ENCODE results near the gene MAP4.
"Not testable (repeated sequence)": the region's sequence is repeated elsewhere in the genome, so short reads cannot be mapped to it uniquely, and the experiment has no call there.

MAP4 gene

DNA sequence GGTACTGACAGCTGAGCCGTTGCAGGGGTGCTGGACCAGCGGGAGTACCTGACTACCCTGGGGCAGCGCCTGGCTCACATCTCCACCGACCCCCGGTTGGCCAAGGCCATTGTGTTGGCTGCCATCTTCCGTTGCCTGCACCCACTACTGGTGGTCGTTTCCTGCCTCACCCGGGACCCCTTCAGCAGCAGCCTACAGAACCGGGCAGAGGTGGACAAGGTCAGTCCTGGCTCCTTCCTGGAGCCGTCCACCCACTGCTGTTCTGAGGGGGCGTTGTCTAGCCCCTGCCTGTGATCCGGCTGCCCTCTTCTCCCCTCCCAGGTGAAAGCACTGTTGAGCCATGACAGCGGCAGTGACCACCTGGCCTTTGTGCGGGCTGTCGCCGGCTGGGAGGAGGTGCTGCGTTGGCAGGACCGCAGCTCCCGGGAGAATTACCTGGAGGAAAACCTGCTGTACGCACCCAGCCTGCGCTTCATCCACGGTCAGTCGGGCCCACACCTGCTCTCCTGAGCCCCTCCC, 167.6 kb downstream of the MAP4 start:
- no peak overlapping the region for H3K27ac ChIP-seq (ENCODE audit: low read length)
- H3K27me3 ChIP-seq (ENCODE audit: low read depth, low read length): no peaks in the 10 kb centered on the region
- H3K36me3 ChIP-seq (ENCODE audit: control insufficient read depth in 1 of 2, insufficient read depth in 2 of 2, low read length in 2 of 2): peaks cover 54 to 85% of the 10 kb centered on the region in 2 donors
- no peaks in the 10 kb centered on the region for H3K4me1 ChIP-seq (ENCODE audit: control insufficient read depth in 1 of 2, insufficient read depth in 2 of 2, low read length in 2 of 2)
- no peaks in the 10 kb centered on the region for H3K9me3 ChIP-seq (ENCODE audit: control insufficient read depth in 1 of 2, low read length in 2 of 2)
- H3K4me3 ChIP-seq (ENCODE audit: low read depth in 1 of 2, low read length in 2 of 2): no peak overlapping the region

GRCh38 chr3:47847801-47848518, 168.3 kb downstream of the MAP4 start:
- Histone ChIP-seq H3K27ac (ENCODE audit: low read length) (no peak overlapping the region), H3K4me3 (ENCODE audit: low read depth in 1 of 2, low read length in 2 of 2) (no peak overlapping the region), H3K27me3 (ENCODE audit: low read depth, low read length) (no peaks in the 10 kb centered on the region), H3K4me1 (ENCODE audit: control insufficient read depth in 1 of 2, insufficient read depth in 2 of 2, low read length in 2 of 2) (no peaks in the 10 kb centered on the region), H3K9me3 (ENCODE audit: control insufficient read depth in 1 of 2, low read length in 2 of 2) (no peaks in the 10 kb centered on the region), H3K36me3 (ENCODE audit: control insufficient read depth in 1 of 2, insufficient read depth in 2 of 2, low read length in 2 of 2) (peaks cover 58 to 87% of the 10 kb centered on the region in 2 donors)

DNA sequence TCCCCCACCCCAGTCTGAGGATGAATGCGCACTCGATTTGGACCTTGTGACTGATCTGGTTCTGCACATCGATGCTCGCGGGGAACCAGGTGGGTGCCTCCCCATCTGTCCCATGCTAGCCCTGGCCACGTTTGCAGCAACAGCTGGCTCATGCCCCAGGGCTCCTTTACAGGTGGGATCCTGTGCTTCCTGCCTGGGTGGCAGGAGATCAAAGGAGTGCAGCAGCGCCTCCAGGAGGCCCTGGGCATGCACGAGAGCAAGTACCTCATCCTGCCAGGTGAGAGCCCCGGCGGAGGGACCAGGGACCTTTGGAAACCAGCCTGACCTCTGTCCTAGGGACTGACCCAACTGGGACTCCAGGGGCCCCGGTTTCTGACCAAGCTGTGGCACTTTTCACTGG, 169.0 kb downstream of the MAP4 start:
- Histone ChIP-seq H3K36me3 (ENCODE audit: control insufficient read depth in 1 of 2, insufficient read depth in 2 of 2, low read length in 2 of 2) (peaks cover 62 to 87% of the 10 kb centered on the region in 2 donors), H3K27ac (ENCODE audit: low read length) (no peak overlapping the region), H3K9me3 (ENCODE audit: control insufficient read depth in 1 of 2, low read length in 2 of 2) (no peaks in the 10 kb centered on the region), H3K4me1 (ENCODE audit: control insufficient read depth in 1 of 2, insufficient read depth in 2 of 2, low read length in 2 of 2) (no peaks in the 10 kb centered on the region), H3K4me3 (ENCODE audit: low read depth in 1 of 2, low read length in 2 of 2) (no peak overlapping the region), H3K27me3 (ENCODE audit: low read depth, low read length) (no peaks in the 10 kb centered on the region)

- peaks cover 65 to 87% of the 10 kb centered on the region in 2 donors for H3K36me3 ChIP-seq (ENCODE audit: control insufficient read depth in 1 of 2, insufficient read depth in 2 of 2, low read length in 2 of 2)
These were observed 169.4 kb downstream of the MAP4 start for GRCh38 chr3:47846880-47847248.

GRCh38 chr3:47846186-47846879, 169.9 kb downstream of the MAP4 start:
- Histone ChIP-seq H3K27me3 (ENCODE audit: low read depth, low read length) (no peaks in the 10 kb centered on the region), H3K4me3 (ENCODE audit: low read depth in 1 of 2, low read length in 2 of 2) (no peak overlapping the region), H3K27ac (ENCODE audit: low read length) (no peak overlapping the region), H3K9me3 (ENCODE audit: control insufficient read depth in 1 of 2, low read length in 2 of 2) (no peaks in the 10 kb centered on the region), H3K4me1 (ENCODE audit: control insufficient read depth in 1 of 2, insufficient read depth in 2 of 2, low read length in 2 of 2) (no peaks in the 10 kb centered on the region), H3K36me3 (ENCODE audit: control insufficient read depth in 1 of 2, insufficient read depth in 2 of 2, low read length in 2 of 2) (peaks cover 70 to 87% of the 10 kb centered on the region in 2 donors)

More at GRCh38 chr3:47846880-47847248, 169.4 kb downstream of the MAP4 start:
- no peaks in the 10 kb centered on the region for H3K27me3 ChIP-seq (ENCODE audit: low read depth, low read length)
- no peaks in the 10 kb centered on the region for H3K4me1 ChIP-seq (ENCODE audit: control insufficient read depth in 1 of 2, insufficient read depth in 2 of 2, low read length in 2 of 2)
- H3K4me3 ChIP-seq (ENCODE audit: low read depth in 1 of 2, low read length in 2 of 2): no peak overlapping the region
- no peak overlapping the region for H3K27ac ChIP-seq (ENCODE audit: low read length)
- no peaks in the 10 kb centered on the region for H3K9me3 ChIP-seq (ENCODE audit: control insufficient read depth in 1 of 2, low read length in 2 of 2)

DNA sequence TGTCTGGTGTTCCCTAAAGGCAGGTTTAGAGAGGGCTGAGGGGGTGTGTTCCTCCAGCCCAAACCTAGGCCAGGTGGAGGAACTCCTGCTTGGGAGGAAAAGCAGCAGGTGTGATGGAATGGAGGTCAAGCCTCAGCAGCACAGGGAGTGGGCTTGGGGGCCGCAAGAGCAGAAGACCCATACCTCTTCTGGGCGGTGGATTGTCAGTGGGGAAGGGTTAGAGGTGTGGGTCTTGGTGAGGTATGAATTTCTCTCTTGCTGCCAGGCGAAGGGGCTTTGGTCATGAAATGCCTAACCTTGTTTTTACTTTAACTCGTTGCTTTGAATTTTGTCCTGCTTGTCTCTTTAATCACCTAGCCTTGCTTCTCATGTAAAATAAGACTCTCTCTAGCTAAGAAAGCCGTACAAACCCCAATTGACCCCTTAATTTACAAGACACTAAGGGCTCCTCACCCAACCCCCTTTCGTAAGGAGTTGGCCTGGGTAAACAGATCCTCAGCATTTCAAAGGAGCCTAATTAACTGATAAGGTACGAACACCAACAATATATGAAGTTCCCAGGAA, 174.3 kb downstream of the MAP4 start:
- Histone ChIP-seq H3K4me1 (ENCODE audit: control insufficient read depth in 1 of 2, insufficient read depth in 2 of 2, low read length in 2 of 2) (no peaks in the 10 kb centered on the region), H3K27ac (ENCODE audit: low read length) (no peak overlapping the region), H3K36me3 (ENCODE audit: control insufficient read depth in 1 of 2, insufficient read depth in 2 of 2, low read length in 2 of 2) (peaks cover 69 to 80% of the 10 kb centered on the region in 2 donors), H3K4me3 (ENCODE audit: low read depth in 1 of 2, low read length in 2 of 2) (no peak overlapping the region), H3K9me3 (ENCODE audit: control insufficient read depth in 1 of 2, low read length in 2 of 2) (no peaks in the 10 kb centered on the region), H3K27me3 (ENCODE audit: low read depth, low read length) (no peaks in the 10 kb centered on the region)

GRCh38 chr3:47838503-47838902, 177.7 kb downstream of the MAP4 start:
- Histone ChIP-seq H3K4me3 (ENCODE audit: low read depth in 1 of 2, low read length in 2 of 2) (no peak overlapping the region), H3K4me1 (ENCODE audit: control insufficient read depth in 1 of 2, insufficient read depth in 2 of 2, low read length in 2 of 2) (no peaks in the 10 kb centered on the region), H3K36me3 (ENCODE audit: control insufficient read depth in 1 of 2, insufficient read depth in 2 of 2, low read length in 2 of 2) (peaks cover 42 to 65% of the 10 kb centered on the region in 2 donors), H3K27me3 (ENCODE audit: low read depth, low read length) (no peaks in the 10 kb centered on the region), H3K27ac (ENCODE audit: low read length) (no peak overlapping the region), H3K9me3 (ENCODE audit: control insufficient read depth in 1 of 2, low read length in 2 of 2) (no peaks in the 10 kb centered on the region)

- Histone ChIP-seq H3K4me1 (ENCODE audit: control insufficient read depth in 1 of 2, insufficient read depth in 2 of 2, low read length in 2 of 2) (no peaks in the 10 kb centered on the region), H3K4me3 (ENCODE audit: low read depth in 1 of 2, low read length in 2 of 2) (no peak overlapping the region), H3K27me3 (ENCODE audit: low read depth, low read length) (no peaks in the 10 kb centered on the region), H3K9me3 (ENCODE audit: control insufficient read depth in 1 of 2, low read length in 2 of 2) (no peaks in the 10 kb centered on the region), H3K27ac (ENCODE audit: low read length) (no peak overlapping the region), H3K36me3 (ENCODE audit: control insufficient read depth in 1 of 2, insufficient read depth in 2 of 2, low read length in 2 of 2) (peaks cover 35 to 64% of the 10 kb centered on the region in 2 donors)
These were observed 179.2 kb downstream of the MAP4 start for GRCh38 chr3:47836986-47837385.

- Histone ChIP-seq H3K4me1 (ENCODE audit: control insufficient read depth in 1 of 2, insufficient read depth in 2 of 2, low read length in 2 of 2) (peaks cover 2 to 12% of the 10 kb centered on the region in 2 donors), H3K36me3 (ENCODE audit: control insufficient read depth in 1 of 2, insufficient read depth in 2 of 2, low read length in 2 of 2) (peaks cover 25 to 61% of the 10 kb centered on the region in 2 donors)
- H3K4me3 ChIP-seq (ENCODE audit: low read depth in 1 of 2, low read length in 2 of 2); H3K27ac ChIP-seq (ENCODE audit: low read length); H3K27me3 ChIP-seq (ENCODE audit: low read depth, low read length); H3K9me3 ChIP-seq (ENCODE audit: control insufficient read depth in 1 of 2, low read length in 2 of 2): not testable (repeated sequence)
These were observed 186.7 kb downstream of the MAP4 start for GRCh38 chr3:47829482-47829881.

GRCh38 chr3:47825590-47825989, 190.6 kb downstream of the MAP4 start:
- Histone ChIP-seq H3K36me3 (ENCODE audit: control insufficient read depth in 1 of 2, insufficient read depth in 2 of 2, low read length in 2 of 2) (peaks cover 17 to 26% of the 10 kb centered on the region in 2 donors), H3K4me3 (ENCODE audit: low read depth in 1 of 2, low read length in 2 of 2) (peak overlapping the region; percentile 79 to 96), H3K27me3 (ENCODE audit: low read depth, low read length) (no peaks in the 10 kb centered on the region), H3K4me1 (ENCODE audit: control insufficient read depth in 1 of 2, insufficient read depth in 2 of 2, low read length in 2 of 2) (peaks cover 5 to 12% of the 10 kb centered on the region in 2 donors), H3K9me3 (ENCODE audit: control insufficient read depth in 1 of 2, low read length in 2 of 2) (no peaks in the 10 kb centered on the region), H3K27ac (ENCODE audit: low read length) (peak overlapping the region; percentile 55)

Data from muscle layer of duodenum (tissue), 2 donors.